GM23248 (cell line): ENCODE data around the gene C3orf52.

Experiments used
- EZH2 ChIP-seq: fragments of 200-600 bp; sonication (generic); IDR thresholded peaks from 2 replicates; pipeline ENCODE4 v1.6.1; 2018; ENCODE audit warnings: antibody characterized with exemption, mild to moderate bottlenecking; ENCODE audit not compliant: insufficient read depth, poor library complexity, severe bottlenecking
- EZH2phosphoT487 ChIP-seq: fragments of 200-600 bp; sonication (generic); IDR thresholded peaks from 2 replicates; pipeline ENCODE4 v1.6.1; 2018; ENCODE audit warnings: antibody characterized with exemption, moderate library complexity, mild to moderate bottlenecking, low read depth; ENCODE audit not compliant: insufficient read depth

- TF ChIP-seq EZH2, result no peak
- TF ChIP-seq EZH2phosphoT487, result no peak
Observed at GRCh38 chr3:112086076-112086854, at the start of gene C3orf52.
